HG03520 (cell line): Measurements from ENCODE around the gene BLTP3B.

ENCODE experiments used
- ATAC-seq: cut with Tn5 transposase; IDR thresholded peaks from one replicate; pipeline ENCODE4 v1.9.1; 2021; ENCODE audit warnings: mild to moderate bottlenecking, moderate library complexity; ENCODE audit not compliant: unreplicated experiment

The BLTP3B gene

GRCh38 chr12:100163416-100164152 is 20.9 kb upstream of the BLTP3B start:
- peak; percentile 99 for ATAC-seq

- ATAC-seq = no peak
These were observed 16.9 kb upstream of the BLTP3B start for GRCh38 chr12:100159391-100160104.

GRCh38 chr12:100158535-100158934 is 15.9 kb upstream of the BLTP3B start:
- peak; percentile 64 for ATAC-seq

GRCh38 chr12:100157427-100157821 is 14.8 kb upstream of the BLTP3B start:
- no peak for ATAC-seq

GRCh38 chr12:100156731-100157426 is 14.2 kb upstream of the BLTP3B start:
- no peak for ATAC-seq

GRCh38 chr12:100154474-100155247 is 12.0 kb upstream of the BLTP3B start:
- ATAC-seq = no peak

- ATAC-seq = no peak
These were observed 10.5 kb upstream of the BLTP3B start for GRCh38 chr12:100153131-100153530.

- ATAC-seq = no peak
These were observed 9.1 kb upstream of the BLTP3B start for GRCh38 chr12:100151769-100152168.

GRCh38 chr12:100146252-100146651 is 3.6 kb upstream of the BLTP3B start:
- no peak for ATAC-seq

- no peak for ATAC-seq
These were observed 3.0 kb upstream of the BLTP3B start for GRCh38 chr12:100145643-100146042.

GRCh38 chr12:100141998-100142850 is 450 bp downstream of the BLTP3B start:
- peak; percentile 36 for ATAC-seq

- peak; percentile 27 for ATAC-seq
These were observed 1.0 kb downstream of the BLTP3B start for GRCh38 chr12:100141666-100141997.

- no peak for ATAC-seq
These were observed 3.9 kb downstream of the BLTP3B start for GRCh38 chr12:100138803-100139098.

GRCh38 chr12:100138048-100138802 is 4.4 kb downstream of the BLTP3B start:
- ATAC-seq = peak; percentile 21

GRCh38 chr12:100133200-100133599 is 9.5 kb downstream of the BLTP3B start:
- no peak for ATAC-seq

GRCh38 chr12:100128512-100128908 is 14.2 kb downstream of the BLTP3B start:
- ATAC-seq = no peak

GRCh38 chr12:100127766-100128511 is 14.7 kb downstream of the BLTP3B start:
- no peak for ATAC-seq

GRCh38 chr12:100123316-100124095 is 19.2 kb downstream of the BLTP3B start:
- ATAC-seq = no peak
